ENCODE data around the gene SAYSD1. TPM values are rescaled to one million over a fixed set of nuclear protein-coding genes. Genes with fewer than 3 reads are reported as not detected.

Gene SAYSD1
- total RNA-seq, 1 experiment from 2014 or later, result 9.4 TPM

GRCh38 chr6:39151211-39151610 lies 36.2 kb upstream of the SAYSD1 start:
- no peak overlapping the region for H3K4me2 ChIP-seq (ENCODE audit: insufficient read depth, insufficient read length, low read length)
- no peak overlapping the region for H3K18ac ChIP-seq (ENCODE audit: insufficient read length, low read depth, low read length)
- H4K20me1 ChIP-seq (ENCODE audit: control insufficient read depth, insufficient read depth, insufficient read length), result no peaks in the 10 kb centered on the region
- H3K9me3 ChIP-seq (ENCODE audit: control insufficient read depth, low read depth, low read length), result no peaks in the 10 kb centered on the region
- no peak overlapping the region for H2BK12ac ChIP-seq (ENCODE audit: insufficient read length, low read depth, low read length)
- Mint-ChIP-seq H3K9me3 (no peaks in the 10 kb centered on the region), H3K36me3 (ENCODE audit: insufficient read depth in 1 of 3, low read depth in 3 of 3) (no peaks in the 10 kb centered on the region), H3K4me3 (no peak overlapping the region), H3K27ac (no peak overlapping the region), H3K4me1 (peaks cover 0 to 4% of the 10 kb centered on the region in 2 experiments; a peak in 1 of 4 replicates), H3K27me3 (ENCODE audit: low read depth) (peaks cover 7% of the 10 kb centered on the region)
- H3T11ph ChIP-seq (ENCODE audit: low read length), result no peak overlapping the region
- no peaks in the 10 kb centered on the region for H3K27me3 ChIP-seq (ENCODE audit: insufficient read depth, low read length)
- no peak for DNase-seq
- H2BK5ac ChIP-seq (ENCODE audit: insufficient read length, low read length), result no peak overlapping the region
- no CpG with 5 or more reads among the region's 3 CpGs for WGBS (ENCODE audit: extremely low coverage, insufficient read length, low lambda C conversion rate)
- no peak overlapping the region for H2AFZ ChIP-seq (ENCODE audit: low read length)
- H2BK20ac ChIP-seq (ENCODE audit: low read depth, low read length, poor library complexity, severe bottlenecking), result no peak overlapping the region
- H4K91ac ChIP-seq (ENCODE audit: insufficient read length, low read depth, low read length), result no peak overlapping the region
- H3K23ac ChIP-seq (ENCODE audit: insufficient read length, low read depth, low read length), result no peak overlapping the region
- no peak overlapping the region for H3K27ac ChIP-seq (ENCODE audit: insufficient read length, low read depth, low read length)
- no peaks in the 10 kb centered on the region for H3K79me1 ChIP-seq (ENCODE audit: insufficient read depth, low read depth, low read length, poor library complexity, severe bottlenecking)
- H3K79me2 ChIP-seq (ENCODE audit: insufficient read depth, low read length), result no peaks in the 10 kb centered on the region
- no peak for TF ChIP-seq CTCF (conservative IDR thresholded peaks at IDR 0.05)
- H3K23me2 ChIP-seq (ENCODE audit: insufficient read length, low read depth, low read length, poor library complexity, severe bottlenecking), result no peaks in the 10 kb centered on the region
- no peaks in the 10 kb centered on the region for H3K4me1 ChIP-seq (ENCODE audit: insufficient read depth, low read length)
- no peak overlapping the region for H3K56ac ChIP-seq (ENCODE audit: insufficient read length, low read depth, low read length)
- H3K4ac ChIP-seq (ENCODE audit: low read depth, low read length), result no peak overlapping the region
- H3K14ac ChIP-seq (ENCODE audit: insufficient read depth, low read length), result no peak overlapping the region
- no peak overlapping the region for H2BK120ac ChIP-seq (ENCODE audit: low read depth, low read length, poor library complexity, severe bottlenecking)
- no peak overlapping the region for H4K5ac ChIP-seq (ENCODE audit: insufficient read length, low read depth, low read length)
- H2AK5ac ChIP-seq (ENCODE audit: insufficient read length, low read length), result no peak overlapping the region
- no peak overlapping the region for H2BK15ac ChIP-seq (ENCODE audit: low read depth, low read length)
- no peak overlapping the region for H4K8ac ChIP-seq (replicated peaks; ENCODE audit: insufficient read length, low read depth, low read length)
- H3K9ac ChIP-seq (ENCODE audit: extremely low read depth, insufficient read length, low read length), result no peak overlapping the region

Measured in H9 (cell line).